ENCODE data around the gene FOXK1. TPM values are rescaled to one million over a fixed set of nuclear protein-coding genes. Genes with fewer than 3 reads are reported as not detected.
A peak's percentile ranks its signal among the peaks of the same experiment; 100 is the strongest.

FOXK1 gene
- total and polyA plus RNA-seq, 9 of the 15 experiments (the other 6 are each of a cell fraction or from before 2014, with no cell fraction given) = 0.32 to 45.5 (median 8.1) TPM

GRCh38 chr7:4693749-4694148 lies 11.7 kb downstream of the FOXK1 start:
- no TSS peak for BruUV-seq (replicated peaks)
- no peak overlapping the region for H3K4me2 ChIP-seq (ENCODE audit: insufficient read depth, low read length)
- H3K9me1 ChIP-seq (ENCODE audit: control insufficient read depth, insufficient read depth, low read length) = no peaks in the 10 kb centered on the region
- H3K27ac ChIP-seq (ENCODE audit: extremely low read depth, low read depth, low read length) = no peak overlapping the region
- H3K9me3 ChIP-seq (replicated peaks; ENCODE audit: control insufficient read depth, insufficient read depth, low read depth, low read length) = no peaks in the 10 kb centered on the region
- POLR2A ChIA-PET = interaction anchor here (1.4 kb wide), 1 partner anchor 10 kb away, joined by 4 read pairs; no protein-coding TSS in a partner anchor
- WGBS (ENCODE audit: insufficient coverage, low coverage, missing lambda C conversion rate) = 82% methylated on average over 2 of the region's 2 CpGs
- in situ Hi-C loops (cut with MboI) = no loop called here
- peaks cover 90% of the 10 kb centered on the region for H3K79me2 ChIP-seq (ENCODE audit: control insufficient read depth, insufficient read depth, low read length)
- H3K27me3 ChIP-seq (ENCODE audit: control insufficient read depth in 2 of 2, insufficient read depth in 2 of 2, low read length in 2 of 2) = no peaks in the 10 kb centered on the region
- H3K4me1 ChIP-seq (replicated peaks in 1 of 2; ENCODE audit: control insufficient read depth in 2 of 2, insufficient read depth in 2 of 2, low read length in 2 of 2) = peaks cover 0 to 3% of the 10 kb centered on the region in 2 experiments; a peak in 1 of 5 replicates
- DNase-seq (ENCODE audit: extremely low read depth in 1 of 4, low spot score in 3 of 4) (no peak), ATAC-seq (no peak), FAIRE-seq (no peak)
- no peak overlapping the region for H3K4me3 ChIP-seq
- no peak overlapping the region for H2AFZ ChIP-seq (ENCODE audit: low read depth, low read length)
- intact Hi-C loops (cut with micrococcal nuclease) = no loop called here
- CTCF ChIA-PET (ENCODE audit: low intra/inter-chr PET ratio) = no interaction called here
- TF ChIP-seq NONO (IDR thresholded peaks at IDR 0.05; ENCODE audit: low read depth in 2 of 2, low read length in 1 of 2) (no peak), FOXJ2 (tag; IDR thresholded peaks at IDR 0.05) (no peak), NR3C1 (CRISPR knock-in tag; IDR thresholded peaks at IDR 0.05) (no peak), ZBTB2 (IDR thresholded peaks at IDR 0.05) (no peak), MYBL2 (IDR thresholded peaks at IDR 0.05; ENCODE audit: low read depth) (no peak), MYBL2 (CRISPR knock-in tag; IDR thresholded peaks at IDR 0.05; ENCODE audit: borderline replicate concordance) (no peak), PHF21A (IDR thresholded peaks at IDR 0.05; ENCODE audit: borderline replicate concordance, low read depth) (no peak), ZNF239 (CRISPR knock-in tag; IDR thresholded peaks at IDR 0.05) (no peak)
- peaks cover 11% of the 10 kb centered on the region; the same call in 2 of the 3 replicates for H3K36me3 ChIP-seq (ENCODE audit: control insufficient read depth, insufficient read depth, low read length)
- 0 out of 4 replicates have a peak overlapping the region, but pooled peaks of 1 of the 2 experiments have one; percentile 70 for H3K9ac ChIP-seq (ENCODE audit: insufficient read depth in 1 of 2, low read depth in 2 of 2, low read length in 2 of 2)
- peaks cover 48% of the 10 kb centered on the region for H4K20me1 ChIP-seq (replicated peaks; ENCODE audit: control insufficient read depth, insufficient read depth, low read length)

Measured in K562 (cell line).